ENCODE measurements around the gene BPIFB6. TPM values are rescaled to one million over a fixed set of nuclear protein-coding genes. Genes with fewer than 3 reads are reported as not detected.

Gene BPIFB6
- polyA plus RNA-seq, 3 donors = not detected

GRCh38 chr20:33093074-33093473 lies 61.6 kb downstream of the BPIFB6 start:
- no peak overlapping the region for H2AFZ ChIP-seq (ENCODE audit: insufficient read depth, low read depth, low read length, poor library complexity, severe bottlenecking)
- H4K20me1 ChIP-seq (ENCODE audit: insufficient read depth, low read length) = no peaks in the 10 kb centered on the region
- H3K9ac ChIP-seq (ENCODE audit: insufficient read depth, low read length, poor library complexity, severe bottlenecking) = no peak overlapping the region
- no peaks in the 10 kb centered on the region for H3K79me2 ChIP-seq (ENCODE audit: insufficient read depth, low read length)
- no peak for TF ChIP-seq CTCF (IDR thresholded peaks at IDR 0.05)
- DNase-seq = no peak
- H3K4me2 ChIP-seq (replicated peaks; ENCODE audit: extremely low read depth, low read length, poor library complexity, severe bottlenecking) = no peak overlapping the region
- WGBS (ENCODE audit: insufficient coverage) = 86% methylated on average over 1 of the region's 1 CpG
- no peak overlapping the region for H3K27ac ChIP-seq (ENCODE audit: low read depth in 1 of 2, low read length in 2 of 2)
- no peaks in the 10 kb centered on the region for H3K9me3 ChIP-seq (replicated peaks in 1 of 2; ENCODE audit: control insufficient read depth in 1 of 2, insufficient read depth in 1 of 2, low read length in 2 of 2)
- no peaks in the 10 kb centered on the region for H3K4me1 ChIP-seq (ENCODE audit: control insufficient read depth in 1 of 2, insufficient read depth in 2 of 2, low read length in 2 of 2)
- Mint-ChIP-seq H3K4me1 (no peaks in the 10 kb centered on the region), H3K36me3 (no peaks in the 10 kb centered on the region), H3K27me3 (ENCODE audit: low read depth in 3 of 3) (peaks cover 0 to 4% (median 0%) of the 10 kb centered on the region in 3 donors), H3K27ac (no peak overlapping the region), H3K9me3 (no peaks in the 10 kb centered on the region), H3K4me3 (no peak overlapping the region)
- intact Hi-C loops (cut with micrococcal nuclease) = no loop called here
- H3K4me3 ChIP-seq (replicated peaks in 1 of 3; ENCODE audit: low read depth in 2 of 3, low read length in 3 of 3) = no peak overlapping the region
- H3K36me3 ChIP-seq (replicated peaks in 1 of 2; ENCODE audit: control insufficient read depth in 1 of 2, insufficient read depth in 2 of 2, low read length in 2 of 2) = no peaks in the 10 kb centered on the region
- no peaks in the 10 kb centered on the region for H3K27me3 ChIP-seq (ENCODE audit: control insufficient read depth in 2 of 2, insufficient read depth in 2 of 2, low read length in 2 of 2)

- Histone ChIP-seq H3K27me3 (ENCODE audit: control insufficient read depth in 2 of 2, insufficient read depth in 2 of 2, low read length in 2 of 2) (no peaks in the 10 kb centered on the region), H4K20me1 (ENCODE audit: insufficient read depth, low read length) (no peaks in the 10 kb centered on the region), H3K4me1 (ENCODE audit: control insufficient read depth in 1 of 2, insufficient read depth in 2 of 2, low read length in 2 of 2) (no peaks in the 10 kb centered on the region), H3K9ac (ENCODE audit: insufficient read depth, low read length, poor library complexity, severe bottlenecking) (no peak overlapping the region), H3K79me2 (ENCODE audit: insufficient read depth, low read length) (no peaks in the 10 kb centered on the region), H3K9me3 (replicated peaks in 1 of 2; ENCODE audit: control insufficient read depth in 1 of 2, insufficient read depth in 1 of 2, low read length in 2 of 2) (no peaks in the 10 kb centered on the region), H3K36me3 (replicated peaks in 1 of 2; ENCODE audit: control insufficient read depth in 1 of 2, insufficient read depth in 2 of 2, low read length in 2 of 2) (no peaks in the 10 kb centered on the region), H3K4me3 (replicated peaks in 1 of 3; ENCODE audit: low read depth in 2 of 3, low read length in 3 of 3) (no peak overlapping the region), H3K27ac (ENCODE audit: low read depth in 1 of 2, low read length in 2 of 2) (no peak overlapping the region), H2AFZ (ENCODE audit: insufficient read depth, low read depth, low read length, poor library complexity, severe bottlenecking) (no peak overlapping the region), H3K4me2 (replicated peaks; ENCODE audit: extremely low read depth, low read length, poor library complexity, severe bottlenecking) (no peak overlapping the region)
- intact Hi-C loops (cut with micrococcal nuclease) = no loop called here
- H3K4me3 Mint-ChIP-seq = no peak overlapping the region
- no peaks in the 10 kb centered on the region for H3K9me3 Mint-ChIP-seq
- DNase-seq = no peak
- WGBS (ENCODE audit: insufficient coverage) = 79% methylated on average over 1 of the region's 1 CpG
- H3K27ac Mint-ChIP-seq = no peak overlapping the region
- peaks cover 0 to 4% (median 0%) of the 10 kb centered on the region in 3 donors for H3K27me3 Mint-ChIP-seq (ENCODE audit: low read depth in 3 of 3)
- no peak for TF ChIP-seq CTCF (IDR thresholded peaks at IDR 0.05)
- no peaks in the 10 kb centered on the region for H3K36me3 Mint-ChIP-seq
- no peaks in the 10 kb centered on the region for H3K4me1 Mint-ChIP-seq
These were observed 62.1 kb downstream of the BPIFB6 start for GRCh38 chr20:33093582-33093981.

Other genes starting within 250 kb of the BPIFB6 start
- 100 to 1,000 TPM in 2 of 3 donors, 10 to 100 TPM in 1; 72.9 to 130 (median 118) TPM for gene MAPRE1, start 211.7 kb upstream of the BPIFB6 start, polyA plus RNA-seq
- gene EFCAB8, start 172.7 kb upstream of the BPIFB6 start, polyA plus RNA-seq = under 1 TPM in 1 of 3 donors, not detected in 2; 0.45 TPM
- not detected for gene SUN5, start 27.2 kb upstream of the BPIFB6 start, polyA plus RNA-seq
- gene BPIFB2, start 23.9 kb upstream of the BPIFB6 start, polyA plus RNA-seq = not detected
- not detected for gene BPIFB3, start 22.3 kb downstream of the BPIFB6 start, polyA plus RNA-seq
- not detected for gene BPIFB4, start 48.0 kb downstream of the BPIFB6 start, polyA plus RNA-seq
- not detected for gene BPIFA2, start 136.5 kb downstream of the BPIFB6 start, polyA plus RNA-seq
- gene BPIFA3, start 185.7 kb downstream of the BPIFB6 start, polyA plus RNA-seq = not detected
- gene BPIFA1, start 204.3 kb downstream of the BPIFB6 start, polyA plus RNA-seq = not detected

All from CD14-positive monocyte (primary cell).